OCI-LY3 (cell line): ENCODE data around the gene VAMP8.

Experiments
- CTCF ChIP-seq: fragments of 200-600, 300-600 bp; sonication (generic); IDR thresholded peaks from 2 replicates; pipeline ENCODE4 v1.5.1; 2014; ENCODE audit warnings: antibody characterized with exemption, low read length, low read depth
- EZH2phosphoT487 ChIP-seq: fragments of 200-600 bp; shearing (Covaris generic); IDR thresholded peaks from 2 replicates; pipeline ENCODE4 v1.6.1; 2018; ENCODE audit warnings: antibody characterized with exemption, mixed run types, low read depth

GRCh38 chr2:85545780-85546240 is 31.6 kb upstream of the VAMP8 start:
- TF ChIP-seq CTCF (no peak), EZH2phosphoT487 (no peak)
